ENCODE measurements around the gene CCDC138. TPM values are rescaled to one million over a fixed set of nuclear protein-coding genes. Genes with fewer than 3 reads are reported as not detected.

Gene CCDC138
- total RNA-seq, 2 experiments from 2014 or later, result 8.1 to 10.5 TPM

DNA sequence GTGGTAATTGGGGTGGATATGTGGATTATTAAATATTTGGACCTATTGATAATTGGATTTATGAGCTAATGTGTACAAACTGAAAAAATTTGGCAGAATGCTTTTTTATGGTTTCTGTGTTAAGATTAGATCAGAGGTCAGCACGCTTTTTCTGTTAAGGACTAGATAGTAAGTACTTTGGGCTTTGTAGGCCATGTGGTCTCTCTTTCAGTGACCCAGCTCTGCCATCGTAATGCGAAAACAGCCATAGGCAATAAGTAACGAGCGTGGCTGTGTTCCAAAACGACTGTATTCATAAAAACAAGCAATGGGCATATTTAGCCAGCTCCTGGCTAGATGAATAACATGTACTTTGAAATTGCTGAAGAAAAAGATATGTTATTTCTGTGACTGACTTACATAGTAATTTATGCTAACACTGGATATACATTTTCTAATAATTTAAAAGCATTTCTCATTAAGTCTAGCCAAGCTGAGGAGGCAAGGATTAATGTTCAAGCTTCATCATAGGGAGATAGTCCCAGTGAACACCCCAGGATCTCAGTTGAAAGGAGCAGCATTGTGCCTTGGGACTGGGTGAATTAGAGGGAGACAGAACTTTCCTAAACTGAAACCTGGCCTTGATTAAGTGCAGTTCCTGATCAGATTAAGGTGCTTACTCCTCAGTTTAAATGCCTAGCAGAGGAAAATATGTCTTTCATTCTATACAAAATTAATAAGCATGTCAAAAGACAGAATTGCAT lies 20.0 kb downstream of the CCDC138 start:
- Mint-ChIP-seq H3K27me3 (ENCODE audit: low read depth) (no peaks in the 10 kb centered on the region), H3K9me3 (ENCODE audit: insufficient read depth) (peaks cover 18% of the 10 kb centered on the region), H3K4me3 (no peak overlapping the region), H3K36me3 (ENCODE audit: low read depth) (peaks cover 61% of the 10 kb centered on the region), H3K27ac (no peak overlapping the region), H3K4me1 (ENCODE audit: low read depth) (no peaks in the 10 kb centered on the region)
- no peak for ATAC-seq
- ChIA-PET CTCF (no interaction called here), POLR2A (no interaction called here)
- DNase-seq, result no peak

DNA sequence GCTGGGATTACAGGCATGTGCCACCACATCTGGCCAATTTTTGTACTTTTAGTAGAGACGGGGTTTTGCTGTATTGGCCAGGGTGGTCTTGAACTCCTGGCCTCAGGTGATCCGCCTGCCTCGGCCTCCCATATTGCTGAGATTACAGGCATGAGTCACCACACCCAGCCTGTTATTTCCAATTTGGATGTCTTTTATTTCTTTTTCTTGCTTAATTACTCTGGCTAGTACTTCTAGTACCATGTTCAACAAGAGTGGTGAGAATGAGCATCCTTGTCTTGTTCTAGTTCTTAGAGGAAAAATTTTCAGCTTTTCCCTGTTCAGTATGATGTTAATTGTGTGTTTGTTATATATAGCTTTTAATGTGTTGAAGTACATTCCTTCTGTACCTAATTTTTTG lies 23.4 kb downstream of the CCDC138 start:
- ATAC-seq (no peak), DNase-seq (no peak)
- ChIA-PET CTCF (no interaction called here), POLR2A (no interaction called here)
- Mint-ChIP-seq H3K27me3 (ENCODE audit: low read depth) (no peaks in the 10 kb centered on the region), H3K4me1 (ENCODE audit: low read depth) (no peaks in the 10 kb centered on the region), H3K27ac (no peak overlapping the region), H3K9me3 (ENCODE audit: insufficient read depth) (peaks cover 18% of the 10 kb centered on the region), H3K36me3 (ENCODE audit: low read depth) (peaks cover 59% of the 10 kb centered on the region), H3K4me3 (no peak overlapping the region)

GRCh38 chr2:108810993-108811957 lies 24.7 kb downstream of the CCDC138 start:
- CTCF ChIA-PET, result interaction anchor here (0.8 kb wide), 1 partner anchor 11 kb away, joined by 3 read pairs; no protein-coding TSS in a partner anchor
- H3K4me3 Mint-ChIP-seq, result no peak overlapping the region

GRCh38 chr2:108813732-108814131 lies 27.2 kb downstream of the CCDC138 start:
- peaks cover 56% of the 10 kb centered on the region for H3K36me3 Mint-ChIP-seq (ENCODE audit: low read depth)
- H3K27me3 Mint-ChIP-seq (ENCODE audit: low read depth), result no peaks in the 10 kb centered on the region
- no peak overlapping the region for H3K4me3 Mint-ChIP-seq

More at GRCh38 chr2:108810993-108811957, 24.7 kb downstream of the CCDC138 start:
- H3K9me3 Mint-ChIP-seq (ENCODE audit: insufficient read depth), result peaks cover 18% of the 10 kb centered on the region
- H3K4me1 Mint-ChIP-seq (ENCODE audit: low read depth), result no peaks in the 10 kb centered on the region
- no peak overlapping the region for H3K27ac Mint-ChIP-seq
- DNase-seq (no peak), ATAC-seq (no peak)
- POLR2A ChIA-PET, result no interaction called here
- no peaks in the 10 kb centered on the region for H3K27me3 Mint-ChIP-seq (ENCODE audit: low read depth)
- H3K36me3 Mint-ChIP-seq (ENCODE audit: low read depth), result peaks cover 57% of the 10 kb centered on the region

DNA sequence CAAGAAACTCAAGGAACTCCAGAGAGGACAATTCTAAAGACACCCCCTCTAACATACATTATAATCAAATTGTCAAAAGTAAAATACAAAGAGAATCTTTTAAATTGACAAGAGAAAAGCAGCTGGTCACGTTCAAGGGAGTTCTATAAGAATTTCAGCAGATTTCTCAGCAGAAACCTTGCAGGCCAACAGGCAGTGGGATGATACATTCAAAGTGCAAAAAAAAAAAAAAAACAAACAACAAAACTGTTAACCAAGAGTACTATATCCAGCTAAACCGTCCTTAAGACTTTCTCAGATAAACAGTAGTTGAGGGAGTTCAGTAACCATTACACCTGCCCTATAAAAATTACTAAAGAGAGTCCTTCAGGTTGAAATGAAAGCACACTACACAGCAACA lies 33.9 kb downstream of the CCDC138 start:
- POLR2A ChIA-PET, result no interaction called here
- peaks cover 41% of the 10 kb centered on the region for H3K36me3 Mint-ChIP-seq (ENCODE audit: low read depth)

More at GRCh38 chr2:108813732-108814131, 27.2 kb downstream of the CCDC138 start:
- no peaks in the 10 kb centered on the region for H3K4me1 Mint-ChIP-seq (ENCODE audit: low read depth)
- POLR2A ChIA-PET, result no interaction called here
- H3K27ac Mint-ChIP-seq, result no peak overlapping the region
- ATAC-seq (no peak), DNase-seq (no peak)
- peaks cover 13% of the 10 kb centered on the region for H3K9me3 Mint-ChIP-seq (ENCODE audit: insufficient read depth)
- CTCF ChIA-PET, result no interaction called here

GRCh38 chr2:108823286-108823685 lies 36.7 kb downstream of the CCDC138 start:
- ChIA-PET POLR2A (no interaction called here), CTCF (interaction anchor here (1.1 kb wide), 1 partner anchor 12 kb away, joined by 3 read pairs; no protein-coding TSS in a partner anchor)
- Mint-ChIP-seq H3K27me3 (ENCODE audit: low read depth) (no peaks in the 10 kb centered on the region), H3K4me3 (no peak overlapping the region), H3K9me3 (ENCODE audit: insufficient read depth) (peaks cover 9% of the 10 kb centered on the region), H3K36me3 (ENCODE audit: low read depth) (peaks cover 29% of the 10 kb centered on the region), H3K4me1 (ENCODE audit: low read depth) (no peaks in the 10 kb centered on the region), H3K27ac (no peak overlapping the region)
- ATAC-seq (no peak), DNase-seq (no peak)

More for the DNA sequence above, 33.9 kb downstream of the CCDC138 start:
- DNase-seq (no peak), ATAC-seq (no peak)
- CTCF ChIA-PET, result no interaction called here
- peaks cover 9% of the 10 kb centered on the region for H3K9me3 Mint-ChIP-seq (ENCODE audit: insufficient read depth)
- no peak overlapping the region for H3K4me3 Mint-ChIP-seq
- no peaks in the 10 kb centered on the region for H3K27me3 Mint-ChIP-seq (ENCODE audit: low read depth)
- no peaks in the 10 kb centered on the region for H3K4me1 Mint-ChIP-seq (ENCODE audit: low read depth)
- H3K27ac Mint-ChIP-seq, result no peak overlapping the region

DNA sequence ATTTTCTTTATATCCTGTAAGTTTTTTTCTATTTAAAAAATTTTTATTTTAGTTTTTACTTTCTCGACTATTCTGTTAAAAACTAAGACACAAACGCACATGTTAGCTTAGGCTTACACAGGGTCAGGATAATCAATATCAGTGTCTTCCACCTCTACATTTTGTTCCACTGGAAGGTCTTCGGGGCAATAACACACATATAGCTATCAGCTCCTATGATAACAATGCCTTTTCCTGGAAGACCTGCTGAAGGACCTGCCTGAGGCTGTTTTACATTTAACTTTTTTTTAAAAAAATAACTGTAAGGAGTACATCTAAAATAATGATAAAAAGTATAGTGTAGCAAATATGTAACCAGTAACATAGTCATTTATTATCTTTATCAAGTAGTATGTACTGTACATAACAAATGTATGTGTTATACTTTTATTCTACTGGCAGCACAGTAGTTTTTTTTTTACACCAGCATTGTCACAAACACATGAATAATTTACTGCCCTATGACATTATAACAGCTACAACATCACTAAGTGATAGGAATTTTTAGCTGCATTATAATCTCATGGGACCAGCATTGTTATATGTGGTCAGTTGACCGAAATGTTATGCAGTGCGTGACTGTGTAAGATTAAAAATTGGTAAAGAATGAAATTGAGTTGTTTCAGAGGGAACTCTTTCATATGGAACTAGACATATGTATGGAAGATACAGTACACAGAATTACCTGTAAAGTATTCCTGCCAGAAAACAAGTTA lies 37.9 kb downstream of the CCDC138 start:
- no peak overlapping the region for H3K27ac Mint-ChIP-seq
- H3K4me3 Mint-ChIP-seq, result no peak overlapping the region
- DNase-seq (no peak), ATAC-seq (no peak)
- no peaks in the 10 kb centered on the region for H3K4me1 Mint-ChIP-seq (ENCODE audit: low read depth)
- ChIA-PET CTCF (no interaction called here), POLR2A (interaction anchor here (0.7 kb wide), 1 partner anchor 376 kb away, joined by 3 read pairs; no protein-coding TSS in a partner anchor)
- H3K9me3 Mint-ChIP-seq (ENCODE audit: insufficient read depth), result peaks cover 3% of the 10 kb centered on the region
- H3K36me3 Mint-ChIP-seq (ENCODE audit: low read depth), result peaks cover 22% of the 10 kb centered on the region
- H3K27me3 Mint-ChIP-seq (ENCODE audit: low read depth), result no peaks in the 10 kb centered on the region

- CTCF ChIA-PET, result no interaction called here
- Mint-ChIP-seq H3K4me3 (no peak overlapping the region), H3K27ac (no peak overlapping the region), H3K27me3 (ENCODE audit: low read depth) (no peaks in the 10 kb centered on the region), H3K4me1 (ENCODE audit: low read depth) (no peaks in the 10 kb centered on the region), H3K36me3 (ENCODE audit: low read depth) (peaks cover 15% of the 10 kb centered on the region), H3K9me3 (ENCODE audit: insufficient read depth) (peaks cover 2% of the 10 kb centered on the region)
- no peak for DNase-seq
- POLR2A ChIA-PET, result no interaction called here
- no peak for ATAC-seq
Observed at GRCh38 chr2:108825254-108825653, 38.7 kb downstream of the CCDC138 start.

DNA sequence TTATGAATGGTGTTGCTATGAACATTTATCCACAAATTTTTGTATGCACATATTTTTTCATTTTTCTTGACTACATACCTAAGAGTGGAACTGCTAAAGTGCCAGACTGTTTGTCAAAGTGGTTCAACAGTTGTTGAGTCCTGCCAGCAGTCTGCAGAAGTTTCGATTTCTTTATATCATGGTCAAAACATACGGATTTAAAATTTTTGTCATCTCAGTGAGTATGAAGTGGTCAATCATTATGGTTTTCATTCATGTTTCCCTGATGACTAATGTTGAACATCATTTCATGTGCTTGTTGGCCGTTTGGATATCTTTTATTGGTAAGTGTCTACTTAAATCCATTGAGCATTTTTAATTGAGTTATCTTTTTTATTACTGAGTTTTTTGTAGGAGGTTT lies 39.2 kb downstream of the CCDC138 start:
- ATAC-seq, result no peak
- POLR2A ChIA-PET, result no interaction called here
- Mint-ChIP-seq H3K4me1 (ENCODE audit: low read depth) (no peaks in the 10 kb centered on the region), H3K9me3 (ENCODE audit: insufficient read depth) (no peaks in the 10 kb centered on the region), H3K27ac (no peak overlapping the region), H3K36me3 (ENCODE audit: low read depth) (peaks cover 12% of the 10 kb centered on the region), H3K27me3 (ENCODE audit: low read depth) (no peaks in the 10 kb centered on the region), H3K4me3 (no peak overlapping the region)
- CTCF ChIA-PET, result no interaction called here
- DNase-seq, result no peak

DNA sequence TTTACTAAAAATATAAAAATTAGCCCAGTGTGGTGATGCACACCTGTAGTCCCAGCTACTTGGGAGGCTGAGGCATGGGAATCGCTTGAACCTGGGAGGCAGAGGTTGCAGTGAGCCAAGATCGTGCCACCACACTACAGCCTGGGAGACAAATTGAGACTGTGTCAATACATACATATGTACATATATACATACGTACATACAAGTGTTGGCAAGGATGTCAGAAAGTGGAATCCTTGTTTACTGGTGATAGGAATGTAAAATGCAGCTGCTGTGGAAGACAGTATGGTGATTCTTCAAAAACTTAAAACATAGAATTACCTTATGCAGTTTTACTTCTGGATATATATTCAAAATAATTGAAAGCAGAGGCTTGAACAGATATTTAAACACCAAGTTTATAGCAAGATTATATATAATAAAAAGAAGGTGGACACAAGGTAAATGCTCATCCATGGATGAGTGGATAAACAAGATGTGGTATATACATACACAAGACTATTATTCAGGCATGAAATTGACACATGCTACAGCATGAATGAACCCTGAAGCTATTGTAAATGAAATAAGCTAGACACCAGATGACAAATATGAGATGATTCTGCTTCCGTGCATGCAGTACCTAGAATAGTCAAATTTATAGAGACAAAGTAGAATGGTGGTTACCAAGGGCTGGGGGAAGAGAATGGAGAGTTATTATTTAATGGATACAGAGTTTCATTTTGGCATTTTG lies 43.2 kb downstream of the CCDC138 start:
- no peak overlapping the region for H3K4me3 Mint-ChIP-seq
- no peak for ATAC-seq

DNA sequence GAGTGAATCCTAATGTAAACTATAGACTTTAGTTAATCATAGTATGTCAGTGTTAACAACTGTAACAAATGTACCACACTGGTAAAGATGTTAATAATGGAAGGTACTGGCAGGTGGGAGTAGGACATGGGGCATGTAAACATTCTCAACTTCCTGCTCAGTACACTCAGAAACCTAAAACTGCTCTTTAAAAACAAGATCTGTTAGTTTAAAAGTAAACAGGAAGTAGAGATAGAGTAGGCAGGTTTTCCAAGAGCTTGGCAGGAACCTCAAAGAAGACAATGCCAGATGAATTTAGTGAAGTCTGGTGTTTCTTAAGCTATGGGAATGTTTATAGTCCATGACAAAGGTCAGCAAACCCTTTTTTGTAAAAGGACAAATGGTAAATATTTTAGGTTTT lies 46.6 kb downstream of the CCDC138 start:
- ChIA-PET POLR2A (no interaction called here), CTCF (interaction anchor here (0.7 kb wide), 1 partner anchor 11 kb away, joined by 3 read pairs; no protein-coding TSS in a partner anchor)
- no peaks in the 10 kb centered on the region for H3K27me3 Mint-ChIP-seq (ENCODE audit: low read depth)
- H3K36me3 Mint-ChIP-seq (ENCODE audit: low read depth), result peaks cover 10% of the 10 kb centered on the region
- H3K4me3 Mint-ChIP-seq, result no peak overlapping the region
- H3K9me3 Mint-ChIP-seq (ENCODE audit: insufficient read depth), result peaks cover 9% of the 10 kb centered on the region
- peaks cover 11% of the 10 kb centered on the region for H3K4me1 Mint-ChIP-seq (ENCODE audit: low read depth)
- ATAC-seq (peak; percentile 19), DNase-seq (no peak)
- peak overlapping the region; percentile 65 for H3K27ac Mint-ChIP-seq

More for the DNA sequence above, 43.2 kb downstream of the CCDC138 start:
- peaks cover 11% of the 10 kb centered on the region for H3K4me1 Mint-ChIP-seq (ENCODE audit: low read depth)
- ChIA-PET POLR2A (no interaction called here), CTCF (no interaction called here)
- H3K9me3 Mint-ChIP-seq (ENCODE audit: insufficient read depth), result no peaks in the 10 kb centered on the region
- peaks cover 17% of the 10 kb centered on the region for H3K36me3 Mint-ChIP-seq (ENCODE audit: low read depth)
- H3K27me3 Mint-ChIP-seq (ENCODE audit: low read depth), result no peaks in the 10 kb centered on the region
- no peak for DNase-seq
- no peak overlapping the region for H3K27ac Mint-ChIP-seq
